22Rv1 (cell line): Measurements from ENCODE around the gene TTC38.

Source experiments
- ZFX ChIP-seq: fragments of 450-650 bp; IDR thresholded peaks from 2 replicates; pipeline ENCODE4 v1.6.1; 2017; ENCODE audit warnings: antibody characterized with exemption, borderline replicate concordance
- TF ChIP-seq, protein P1 (sequence below): fragments of 450-650 bp; IDR thresholded peaks from 2 replicates; pipeline ENCODE4 v1.5.1; 2017; ENCODE audit warnings: mild to moderate bottlenecking

DNA sequence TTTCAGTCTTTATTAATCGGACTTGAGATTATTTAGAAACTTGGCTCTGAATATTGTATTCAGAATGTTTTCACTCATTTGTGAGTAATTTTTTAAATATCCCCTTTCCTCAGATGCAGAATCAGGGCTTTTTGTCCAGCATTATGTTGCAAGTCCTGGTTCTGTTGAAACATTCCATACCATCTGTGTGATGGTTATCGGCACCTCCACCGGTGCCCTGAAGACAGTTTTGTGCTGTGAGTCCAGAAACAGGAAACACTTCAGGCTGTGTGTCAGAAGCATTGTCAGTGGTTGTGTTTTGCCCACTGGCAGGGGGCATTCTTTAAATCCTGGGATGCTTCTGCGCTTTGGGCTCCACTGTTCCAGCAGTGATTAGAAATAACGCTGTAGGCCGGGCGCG is 38.1 kb upstream of the TTC38 start:
- TF ChIP-seq, protein P1, sequence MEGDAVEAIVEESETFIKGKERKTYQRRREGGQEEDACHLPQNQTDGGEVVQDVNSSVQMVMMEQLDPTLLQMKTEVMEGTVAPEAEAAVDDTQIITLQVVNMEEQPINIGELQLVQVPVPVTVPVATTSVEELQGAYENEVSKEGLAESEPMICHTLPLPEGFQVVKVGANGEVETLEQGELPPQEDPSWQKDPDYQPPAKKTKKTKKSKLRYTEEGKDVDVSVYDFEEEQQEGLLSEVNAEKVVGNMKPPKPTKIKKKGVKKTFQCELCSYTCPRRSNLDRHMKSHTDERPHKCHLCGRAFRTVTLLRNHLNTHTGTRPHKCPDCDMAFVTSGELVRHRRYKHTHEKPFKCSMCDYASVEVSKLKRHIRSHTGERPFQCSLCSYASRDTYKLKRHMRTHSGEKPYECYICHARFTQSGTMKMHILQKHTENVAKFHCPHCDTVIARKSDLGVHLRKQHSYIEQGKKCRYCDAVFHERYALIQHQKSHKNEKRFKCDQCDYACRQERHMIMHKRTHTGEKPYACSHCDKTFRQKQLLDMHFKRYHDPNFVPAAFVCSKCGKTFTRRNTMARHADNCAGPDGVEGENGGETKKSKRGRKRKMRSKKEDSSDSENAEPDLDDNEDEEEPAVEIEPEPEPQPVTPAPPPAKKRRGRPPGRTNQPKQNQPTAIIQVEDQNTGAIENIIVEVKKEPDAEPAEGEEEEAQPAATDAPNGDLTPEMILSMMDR, result no peak
- TF ChIP-seq ZFX, result no peak
